ENCODE results near the gene NXPH2. TPM values are rescaled to one million over a fixed set of nuclear protein-coding genes. Genes with fewer than 3 reads are reported as not detected.

The NXPH2 gene
- polyA plus RNA-seq, 1 of the 3 experiments (the other 2 are of a cell fraction) = not detected

DNA sequence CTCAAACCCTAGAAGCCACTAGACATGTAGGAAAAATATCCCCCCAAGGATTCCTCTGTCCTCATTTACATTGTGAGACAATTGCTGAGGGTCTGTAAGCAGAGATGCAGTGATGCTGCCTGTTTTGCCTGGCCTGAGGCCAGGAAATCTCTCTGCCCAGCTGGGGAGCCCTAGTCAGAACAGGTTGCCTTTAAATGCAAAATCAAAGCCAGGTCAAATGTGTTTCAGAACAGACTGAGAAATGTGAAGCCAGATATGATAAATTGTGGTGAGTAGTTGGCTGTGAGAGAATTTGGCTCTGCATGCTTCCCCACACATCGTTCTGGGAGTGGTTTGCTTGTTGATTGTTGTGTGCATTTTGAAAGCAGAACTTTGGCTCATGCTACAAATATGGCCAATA lies 38.4 kb upstream of the NXPH2 start:
- H2AFZ ChIP-seq (ENCODE audit: low read depth) = no peak overlapping the region
- H3K4me2 ChIP-seq = no peak overlapping the region
- TF ChIP-seq SIN3A (IDR thresholded peaks at IDR 0.05; ENCODE audit: borderline replicate concordance, low read depth, low read length) = no peak
- no peak for TF ChIP-seq EZH2phosphoT487 (IDR thresholded peaks at IDR 0.05; ENCODE audit: borderline replicate concordance, low read depth)
- POLR2A ChIA-PET = no interaction called here
- no peak overlapping the region for H3K4me3 ChIP-seq (ENCODE audit: low read depth in 2 of 2, low read length in 1 of 2)
- H3K4me1 ChIP-seq (ENCODE audit: control insufficient read depth in 1 of 2, insufficient read depth in 2 of 2, low read depth in 1 of 2, low read length in 1 of 2) = peaks cover 0 to 5% of the 10 kb centered on the region in 2 experiments; a peak in 1 of 4 replicates
- H4K20me1 ChIP-seq (ENCODE audit: insufficient read depth) = no peaks in the 10 kb centered on the region
- no peaks in the 10 kb centered on the region for H3K9me2 ChIP-seq
- H3K9me3 ChIP-seq = no peaks in the 10 kb centered on the region
- H3K36me3 ChIP-seq (replicated peaks in 1 of 2; ENCODE audit: control insufficient read depth in 1 of 2, insufficient read depth in 2 of 2, low read length in 1 of 2) = no peaks in the 10 kb centered on the region
- H3K79me2 ChIP-seq (ENCODE audit: insufficient read depth) = no peaks in the 10 kb centered on the region
- no peak overlapping the region for H3K27ac ChIP-seq (ENCODE audit: low read depth in 2 of 2, low read length in 1 of 2)
- no peaks in the 10 kb centered on the region for H3F3A ChIP-seq (replicated peaks; ENCODE audit: insufficient read depth)
- 22% methylated on average over 1 of the region's 1 CpG for WGBS (ENCODE audit: low lambda C conversion rate)
- CTCF ChIA-PET = interaction anchor here (0.9 to 3.4 kb wide), 4 partner anchors 9 to 32 kb away, joined by 4 to 21 read pairs (median 8); no protein-coding TSS in a partner anchor
- H3K27me3 ChIP-seq (ENCODE audit: insufficient read depth) = no peaks in the 10 kb centered on the region
- DNase-seq = peak; percentile 28
- H3K9ac ChIP-seq = no peak overlapping the region

DNA sequence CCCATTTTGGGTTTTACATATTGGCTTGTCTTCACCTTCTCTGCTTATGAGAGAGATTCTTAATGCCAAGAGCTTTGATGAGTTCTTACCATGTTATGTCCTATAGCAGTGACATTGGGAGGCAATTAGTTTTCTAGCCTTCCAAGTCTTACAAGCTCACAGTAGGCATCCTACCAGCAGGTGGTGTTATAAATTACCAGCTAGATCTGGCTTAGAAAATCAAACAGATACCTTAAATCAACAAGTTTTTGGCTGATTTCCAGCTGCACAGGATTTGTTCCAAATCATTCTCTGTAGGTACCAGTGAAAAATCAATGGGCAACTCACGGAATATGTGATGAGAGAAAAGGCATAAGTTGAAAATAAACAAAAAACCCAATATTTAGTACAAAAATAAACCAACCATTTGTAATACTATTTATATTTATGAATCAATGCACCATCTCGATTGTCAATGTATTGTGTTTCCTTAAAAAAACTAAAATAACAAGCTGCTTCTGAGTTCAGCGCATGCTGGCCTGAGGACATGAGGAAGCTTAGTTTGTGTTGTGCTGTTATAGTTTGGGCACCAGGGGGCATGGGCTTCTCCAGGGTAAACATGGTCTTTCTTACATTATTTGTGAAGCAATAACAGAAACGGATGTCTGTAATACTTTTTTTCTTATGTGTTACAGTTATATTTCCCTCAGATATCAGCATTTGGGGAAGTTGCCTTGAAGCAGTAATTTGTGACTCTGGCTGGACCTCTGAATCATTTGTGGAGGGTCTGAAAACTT lies 34.1 kb upstream of the NXPH2 start:
- Histone ChIP-seq H3K27ac (ENCODE audit: low read depth in 2 of 2, low read length in 1 of 2) (no peak overlapping the region), H4K20me1 (ENCODE audit: insufficient read depth) (no peaks in the 10 kb centered on the region), H3K4me2 (no peak overlapping the region), H3K9me3 (no peaks in the 10 kb centered on the region), H3F3A (replicated peaks; ENCODE audit: insufficient read depth) (no peaks in the 10 kb centered on the region), H3K4me1 (ENCODE audit: control insufficient read depth in 1 of 2, insufficient read depth in 2 of 2, low read depth in 1 of 2, low read length in 1 of 2) (peaks cover 0 to 5% of the 10 kb centered on the region in 2 experiments; a peak in 1 of 4 replicates), H3K79me2 (ENCODE audit: insufficient read depth) (no peaks in the 10 kb centered on the region), H3K9ac (no peak overlapping the region), H2AFZ (ENCODE audit: low read depth) (no peak overlapping the region), H3K36me3 (replicated peaks in 1 of 2; ENCODE audit: control insufficient read depth in 1 of 2, insufficient read depth in 2 of 2, low read length in 1 of 2) (no peaks in the 10 kb centered on the region), H3K27me3 (ENCODE audit: insufficient read depth) (no peaks in the 10 kb centered on the region), H3K9me2 (no peaks in the 10 kb centered on the region), H3K4me3 (ENCODE audit: low read depth in 2 of 2, low read length in 1 of 2) (no peak overlapping the region)
- WGBS (ENCODE audit: low lambda C conversion rate) = 45% methylated on average over 4 of the region's 4 CpGs
- TF ChIP-seq TAF1 (IDR thresholded peaks at IDR 0.05; ENCODE audit: borderline replicate concordance, low read depth, low read length) (no peak), RCOR1 (IDR thresholded peaks at IDR 0.05; ENCODE audit: low read length) (no peak), GATA2 (CRISPR knock-in tag; IDR thresholded peaks at IDR 0.05) (no peak), RAD21 (IDR thresholded peaks at IDR 0.05; ENCODE audit: low read length) (0 out of 2 replicates have a peak, but pooled peaks have one; percentile 7), FOXJ3 (CRISPR knock-in tag; IDR thresholded peaks at IDR 0.05) (no peak)
- TF ChIP-seq, protein P1, sequence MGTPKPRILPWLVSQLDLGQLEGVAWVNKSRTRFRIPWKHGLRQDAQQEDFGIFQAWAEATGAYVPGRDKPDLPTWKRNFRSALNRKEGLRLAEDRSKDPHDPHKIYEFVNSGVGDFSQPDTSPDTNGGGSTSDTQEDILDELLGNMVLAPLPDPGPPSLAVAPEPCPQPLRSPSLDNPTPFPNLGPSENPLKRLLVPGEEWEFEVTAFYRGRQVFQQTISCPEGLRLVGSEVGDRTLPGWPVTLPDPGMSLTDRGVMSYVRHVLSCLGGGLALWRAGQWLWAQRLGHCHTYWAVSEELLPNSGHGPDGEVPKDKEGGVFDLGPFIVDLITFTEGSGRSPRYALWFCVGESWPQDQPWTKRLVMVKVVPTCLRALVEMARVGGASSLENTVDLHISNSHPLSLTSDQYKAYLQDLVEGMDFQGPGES (IDR thresholded peaks at IDR 0.05; ENCODE audit: low read depth, low read length) = no peak
- TF ChIP-seq, protein P2, sequence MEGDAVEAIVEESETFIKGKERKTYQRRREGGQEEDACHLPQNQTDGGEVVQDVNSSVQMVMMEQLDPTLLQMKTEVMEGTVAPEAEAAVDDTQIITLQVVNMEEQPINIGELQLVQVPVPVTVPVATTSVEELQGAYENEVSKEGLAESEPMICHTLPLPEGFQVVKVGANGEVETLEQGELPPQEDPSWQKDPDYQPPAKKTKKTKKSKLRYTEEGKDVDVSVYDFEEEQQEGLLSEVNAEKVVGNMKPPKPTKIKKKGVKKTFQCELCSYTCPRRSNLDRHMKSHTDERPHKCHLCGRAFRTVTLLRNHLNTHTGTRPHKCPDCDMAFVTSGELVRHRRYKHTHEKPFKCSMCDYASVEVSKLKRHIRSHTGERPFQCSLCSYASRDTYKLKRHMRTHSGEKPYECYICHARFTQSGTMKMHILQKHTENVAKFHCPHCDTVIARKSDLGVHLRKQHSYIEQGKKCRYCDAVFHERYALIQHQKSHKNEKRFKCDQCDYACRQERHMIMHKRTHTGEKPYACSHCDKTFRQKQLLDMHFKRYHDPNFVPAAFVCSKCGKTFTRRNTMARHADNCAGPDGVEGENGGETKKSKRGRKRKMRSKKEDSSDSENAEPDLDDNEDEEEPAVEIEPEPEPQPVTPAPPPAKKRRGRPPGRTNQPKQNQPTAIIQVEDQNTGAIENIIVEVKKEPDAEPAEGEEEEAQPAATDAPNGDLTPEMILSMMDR (IDR thresholded peaks at IDR 0.05) = peak; percentile 30
- TF ChIP-seq, protein P3, sequence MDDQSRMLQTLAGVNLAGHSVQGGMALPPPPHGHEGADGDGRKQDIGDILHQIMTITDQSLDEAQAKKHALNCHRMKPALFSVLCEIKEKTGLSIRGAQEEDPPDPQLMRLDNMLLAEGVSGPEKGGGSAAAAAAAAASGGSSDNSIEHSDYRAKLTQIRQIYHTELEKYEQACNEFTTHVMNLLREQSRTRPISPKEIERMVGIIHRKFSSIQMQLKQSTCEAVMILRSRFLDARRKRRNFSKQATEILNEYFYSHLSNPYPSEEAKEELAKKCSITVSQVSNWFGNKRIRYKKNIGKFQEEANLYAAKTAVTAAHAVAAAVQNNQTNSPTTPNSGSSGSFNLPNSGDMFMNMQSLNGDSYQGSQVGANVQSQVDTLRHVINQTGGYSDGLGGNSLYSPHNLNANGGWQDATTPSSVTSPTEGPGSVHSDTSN (IDR thresholded peaks at IDR 0.05) = no peak
- POLR2A ChIA-PET = no interaction called here
- CTCF ChIA-PET = interaction anchor here (0.7 to 2.2 kb wide), 6 partner anchors 13 to 1586 kb away, joined by 3 to 15 read pairs (median 6); no protein-coding TSS in a partner anchor
- no peak for DNase-seq
